ENCODE measurements around the gene PPP6R3. TPM values are rescaled to one million over a fixed set of nuclear protein-coding genes. Genes with fewer than 3 reads are reported as not detected.

Gene PPP6R3
- total and polyA plus RNA-seq, 2 experiments from 2014 or later, result 31.5 to 108 TPM

GRCh38 chr11:68416070-68416578 lies 44.4 kb upstream of the PPP6R3 start:
- over 99% methylated on average over 22 of the region's 22 CpGs for WGBS (ENCODE audit: low lambda C conversion rate, missing lambda C conversion rate)
- DNase-seq (ENCODE audit: low spot score), result no peak

GRCh38 chr11:68418648-68419047 lies 41.9 kb upstream of the PPP6R3 start:
- H2AFZ ChIP-seq, result no peak overlapping the region
- no peak overlapping the region for H3K27ac ChIP-seq
- WGBS (ENCODE audit: low lambda C conversion rate, missing lambda C conversion rate), result 84% methylated on average over 6 of the region's 6 CpGs
- H3K79me2 ChIP-seq, result peaks cover 4% of the 10 kb centered on the region
- no peak for TF ChIP-seq EZH2phosphoT487 (IDR thresholded peaks at IDR 0.05; ENCODE audit: low read depth, severe bottlenecking, unreplicated experiment)
- no peak for TF ChIP-seq EZH2 (IDR thresholded peaks at IDR 0.05; ENCODE audit: borderline replicate concordance)
- no peak for TF ChIP-seq CTCF (IDR thresholded peaks at IDR 0.05; ENCODE audit: poor library complexity)
- no peaks in the 10 kb centered on the region for H3K4me1 ChIP-seq (ENCODE audit: insufficient read depth)
- no peak overlapping the region for H3K4me3 ChIP-seq
- no peaks in the 10 kb centered on the region for H3K9me3 ChIP-seq (ENCODE audit: low read depth)
- DNase-seq (ENCODE audit: low spot score), result no peak
- H3K27me3 ChIP-seq, result no peaks in the 10 kb centered on the region
- no peaks in the 10 kb centered on the region for H3K36me3 ChIP-seq (replicated peaks; ENCODE audit: insufficient read depth, low read depth)
- no peaks in the 10 kb centered on the region for H3K9me2 ChIP-seq (replicated peaks; ENCODE audit: insufficient read depth)
- no peaks in the 10 kb centered on the region for H4K20me1 ChIP-seq (ENCODE audit: insufficient read depth, poor library complexity, severe bottlenecking)
- no peak overlapping the region for H3K4me2 ChIP-seq

More at GRCh38 chr11:68416070-68416578, 44.4 kb upstream of the PPP6R3 start:
- no peaks in the 10 kb centered on the region for H3K27me3 ChIP-seq
- H3K9me3 ChIP-seq (ENCODE audit: low read depth), result no peaks in the 10 kb centered on the region
- H4K20me1 ChIP-seq (ENCODE audit: insufficient read depth, poor library complexity, severe bottlenecking), result no peaks in the 10 kb centered on the region
- no peak overlapping the region for H3K4me3 ChIP-seq
- H3K36me3 ChIP-seq (replicated peaks; ENCODE audit: insufficient read depth, low read depth), result no peaks in the 10 kb centered on the region
- H3K27ac ChIP-seq, result no peak overlapping the region
- TF ChIP-seq EZH2phosphoT487 (IDR thresholded peaks at IDR 0.05; ENCODE audit: low read depth, severe bottlenecking, unreplicated experiment) (no peak), EZH2 (IDR thresholded peaks at IDR 0.05; ENCODE audit: borderline replicate concordance) (no peak), CTCF (IDR thresholded peaks at IDR 0.05; ENCODE audit: poor library complexity) (no peak)
- no peak overlapping the region for H2AFZ ChIP-seq
- H3K4me1 ChIP-seq (ENCODE audit: insufficient read depth), result no peaks in the 10 kb centered on the region
- no peak overlapping the region for H3K4me2 ChIP-seq
- H3K79me2 ChIP-seq, result peaks cover 4% of the 10 kb centered on the region
- no peaks in the 10 kb centered on the region for H3K9me2 ChIP-seq (replicated peaks; ENCODE audit: insufficient read depth)

GRCh38 chr11:68420171-68420570 lies 40.4 kb upstream of the PPP6R3 start:
- Histone ChIP-seq H3K27ac (no peak overlapping the region), H2AFZ (no peak overlapping the region), H3K4me2 (no peak overlapping the region), H4K20me1 (ENCODE audit: insufficient read depth, poor library complexity, severe bottlenecking) (no peaks in the 10 kb centered on the region), H3K4me3 (no peak overlapping the region), H3K27me3 (no peaks in the 10 kb centered on the region), H3K79me2 (peaks cover 4% of the 10 kb centered on the region), H3K4me1 (ENCODE audit: insufficient read depth) (no peaks in the 10 kb centered on the region), H3K9me2 (replicated peaks; ENCODE audit: insufficient read depth) (no peaks in the 10 kb centered on the region), H3K9me3 (ENCODE audit: low read depth) (no peaks in the 10 kb centered on the region), H3K36me3 (replicated peaks; ENCODE audit: insufficient read depth, low read depth) (no peaks in the 10 kb centered on the region)
- DNase-seq (ENCODE audit: low spot score), result no peak
- TF ChIP-seq EZH2 (IDR thresholded peaks at IDR 0.05; ENCODE audit: borderline replicate concordance) (no peak), CTCF (IDR thresholded peaks at IDR 0.05; ENCODE audit: poor library complexity) (no peak), EZH2phosphoT487 (IDR thresholded peaks at IDR 0.05; ENCODE audit: low read depth, severe bottlenecking, unreplicated experiment) (no peak)
- 98% methylated on average over 7 of the region's 7 CpGs for WGBS (ENCODE audit: low lambda C conversion rate, missing lambda C conversion rate)
